ENCODE results near the gene GRAMD4.
"Not testable (repeated sequence)": the region's sequence is repeated elsewhere in the genome, so short reads cannot be mapped to it uniquely, and the experiment has no call there.

Gene GRAMD4

DNA sequence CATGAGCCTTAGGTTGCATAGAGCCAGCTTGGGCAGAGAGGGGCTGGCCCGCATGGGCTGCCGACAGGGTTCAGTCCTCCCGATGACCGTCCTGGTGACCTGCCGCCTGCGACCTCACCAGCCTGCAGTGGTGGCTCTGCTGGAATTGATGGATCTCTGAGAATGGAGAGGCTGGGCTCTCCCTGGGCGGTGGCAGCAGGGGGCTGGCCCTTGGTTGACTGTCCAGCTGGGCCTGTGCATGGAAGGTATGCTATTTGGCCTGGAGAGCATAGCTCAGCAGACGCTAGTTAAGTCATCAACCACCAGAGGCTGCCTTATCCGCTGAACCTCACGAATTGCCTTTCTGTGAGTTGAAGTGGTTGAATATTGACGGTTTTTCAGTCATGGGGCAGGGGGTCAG lies 19.7 kb downstream of the GRAMD4 start:
- DNase-seq: no peak

DNA sequence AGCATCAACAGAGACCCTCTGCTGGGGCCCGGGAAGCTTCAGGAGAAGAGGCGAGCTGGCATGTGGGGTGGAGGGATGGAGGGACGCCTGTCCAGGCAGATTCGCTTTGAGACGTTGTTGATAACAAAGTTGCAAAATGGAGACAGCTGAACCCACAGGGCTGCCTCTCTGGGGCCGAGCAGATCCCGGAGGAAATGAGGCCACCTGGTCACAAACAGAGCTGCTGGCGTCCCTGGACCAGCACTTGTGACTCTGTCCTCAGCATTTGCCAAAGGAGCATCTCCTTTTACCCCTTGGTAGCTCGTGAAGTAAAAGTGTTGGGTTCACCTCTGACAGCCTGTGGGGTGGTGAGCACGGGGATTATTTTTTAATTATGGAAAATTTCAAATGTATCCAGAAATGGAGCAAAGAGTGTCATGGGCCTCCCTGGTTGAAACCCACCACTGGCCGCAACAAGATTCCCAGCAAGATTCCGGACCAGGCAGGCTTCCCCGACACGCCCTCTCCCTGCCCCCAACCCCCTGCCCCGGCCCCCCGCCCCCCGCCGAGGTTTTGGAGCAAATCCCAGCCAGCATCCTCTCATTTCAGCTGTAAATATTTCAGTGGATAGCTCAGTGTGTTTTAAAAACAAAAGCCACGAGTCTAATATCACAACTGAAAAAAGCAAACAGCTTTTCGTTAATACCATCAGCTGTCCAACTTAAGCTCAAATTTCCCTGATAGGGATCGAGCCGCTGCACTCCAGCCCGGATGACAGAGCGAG lies 20.3 kb downstream of the GRAMD4 start:
- DNase-seq: no peak

DNA sequence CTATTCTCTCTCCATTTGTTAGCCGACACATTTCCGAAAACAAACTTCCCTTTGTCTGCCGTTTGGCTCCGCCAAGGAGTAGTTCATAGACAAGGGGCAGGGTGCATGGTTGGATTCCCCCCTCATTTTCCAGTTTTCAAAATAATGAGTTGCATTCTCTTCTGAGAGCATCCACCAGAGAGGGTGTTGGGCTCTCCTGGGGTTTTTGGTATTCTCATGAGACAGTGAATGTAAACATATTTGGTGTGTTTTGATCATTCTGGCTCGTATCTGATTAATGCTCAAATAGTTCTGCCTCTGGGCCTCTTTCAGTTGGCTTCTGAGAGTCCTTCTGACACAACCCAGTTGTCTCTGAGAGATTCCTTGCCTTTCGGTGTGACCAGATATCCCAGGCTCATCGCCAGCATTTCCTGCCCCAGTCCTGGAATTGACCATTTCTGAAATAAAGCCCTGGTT lies 21.7 kb downstream of the GRAMD4 start:
- DNase-seq: no peak

DNA sequence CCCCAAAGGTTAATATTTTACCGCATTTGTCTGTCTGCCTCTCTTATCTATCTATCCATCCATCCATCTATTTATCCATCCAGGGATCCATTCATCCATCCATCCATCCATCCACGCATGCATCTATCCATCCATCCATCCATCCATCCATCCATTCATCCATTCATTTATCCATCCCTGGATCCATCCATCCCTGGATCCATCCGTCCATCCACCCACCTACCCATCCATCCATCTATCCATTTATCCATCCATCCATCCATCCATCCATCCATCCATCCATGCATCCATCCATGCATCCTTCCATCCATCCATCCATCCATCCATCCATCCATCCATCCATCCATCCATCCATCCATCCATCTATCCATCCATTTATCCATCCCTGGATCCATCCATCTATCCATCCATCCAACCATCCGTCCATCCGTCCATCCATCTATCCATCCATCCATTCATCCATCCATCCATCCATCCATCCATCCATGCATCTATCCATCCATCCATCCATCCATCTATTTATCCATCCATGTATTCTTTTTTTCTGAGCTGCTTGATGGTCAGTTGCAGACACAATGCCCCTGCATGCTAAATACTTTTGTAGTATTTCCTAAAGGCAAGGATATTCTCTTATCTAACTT lies 22.8 kb downstream of the GRAMD4 start:
- not testable (repeated sequence) for DNase-seq

DNA sequence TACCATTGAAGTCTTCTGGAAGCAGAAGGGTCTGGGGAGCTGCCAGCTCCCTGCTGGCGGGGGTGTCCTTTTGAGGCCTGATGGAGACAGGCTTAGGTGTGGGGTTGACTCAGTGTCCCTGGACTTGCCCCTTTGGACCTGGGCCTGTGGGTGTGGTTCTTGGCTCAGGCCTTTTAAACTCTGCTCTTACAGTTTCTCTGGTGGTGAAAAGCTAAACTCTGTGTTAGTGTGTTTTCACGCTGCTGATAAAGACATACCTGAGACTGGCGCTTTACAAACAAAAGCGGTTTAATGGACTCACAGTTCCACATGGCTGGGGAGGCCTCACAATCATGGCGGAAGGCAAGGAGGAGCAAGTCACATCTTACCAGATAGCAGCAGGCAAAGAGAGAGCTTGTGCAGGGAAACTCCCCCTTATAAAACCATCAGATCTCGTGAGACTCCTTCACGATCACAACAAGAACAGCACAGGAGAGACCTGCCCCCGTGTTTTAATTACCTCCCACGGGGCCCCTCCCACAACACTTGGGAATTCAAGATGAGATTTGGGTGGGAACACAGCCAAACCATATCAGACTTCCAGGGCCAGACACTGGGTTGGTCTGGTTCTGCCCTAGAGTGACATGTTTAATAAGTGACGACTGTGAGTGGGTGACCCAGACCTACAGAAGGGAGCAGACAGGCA lies 26.5 kb downstream of the GRAMD4 start:
- DNase-seq: no peak

DNA sequence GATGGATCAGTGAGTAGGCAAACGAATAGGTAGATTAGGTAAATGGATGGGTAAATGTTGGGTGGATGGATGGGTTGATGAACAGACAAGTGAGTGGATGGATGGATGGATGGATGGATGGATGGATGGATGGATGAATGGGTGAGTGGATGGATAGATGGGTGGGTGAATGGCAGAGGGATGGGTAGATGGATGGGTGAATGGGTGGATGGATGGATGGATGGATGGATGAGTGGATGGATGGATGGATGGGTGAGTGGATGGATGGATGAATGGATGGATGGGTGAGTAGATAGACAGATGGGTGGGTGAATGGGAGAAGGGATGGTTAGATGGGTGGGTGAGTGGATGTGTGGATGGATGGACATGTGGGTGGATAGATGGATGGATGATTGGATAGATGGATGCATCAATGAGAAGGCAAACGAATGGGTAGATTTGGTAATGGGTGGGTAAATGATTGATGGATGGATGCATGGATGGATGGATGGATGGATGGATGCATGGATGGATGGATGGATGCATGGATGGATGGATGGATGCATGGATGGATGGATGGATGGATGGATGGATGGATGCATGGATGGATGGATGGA lies 28.1 kb downstream of the GRAMD4 start:
- not testable (repeated sequence) for DNase-seq

DNA sequence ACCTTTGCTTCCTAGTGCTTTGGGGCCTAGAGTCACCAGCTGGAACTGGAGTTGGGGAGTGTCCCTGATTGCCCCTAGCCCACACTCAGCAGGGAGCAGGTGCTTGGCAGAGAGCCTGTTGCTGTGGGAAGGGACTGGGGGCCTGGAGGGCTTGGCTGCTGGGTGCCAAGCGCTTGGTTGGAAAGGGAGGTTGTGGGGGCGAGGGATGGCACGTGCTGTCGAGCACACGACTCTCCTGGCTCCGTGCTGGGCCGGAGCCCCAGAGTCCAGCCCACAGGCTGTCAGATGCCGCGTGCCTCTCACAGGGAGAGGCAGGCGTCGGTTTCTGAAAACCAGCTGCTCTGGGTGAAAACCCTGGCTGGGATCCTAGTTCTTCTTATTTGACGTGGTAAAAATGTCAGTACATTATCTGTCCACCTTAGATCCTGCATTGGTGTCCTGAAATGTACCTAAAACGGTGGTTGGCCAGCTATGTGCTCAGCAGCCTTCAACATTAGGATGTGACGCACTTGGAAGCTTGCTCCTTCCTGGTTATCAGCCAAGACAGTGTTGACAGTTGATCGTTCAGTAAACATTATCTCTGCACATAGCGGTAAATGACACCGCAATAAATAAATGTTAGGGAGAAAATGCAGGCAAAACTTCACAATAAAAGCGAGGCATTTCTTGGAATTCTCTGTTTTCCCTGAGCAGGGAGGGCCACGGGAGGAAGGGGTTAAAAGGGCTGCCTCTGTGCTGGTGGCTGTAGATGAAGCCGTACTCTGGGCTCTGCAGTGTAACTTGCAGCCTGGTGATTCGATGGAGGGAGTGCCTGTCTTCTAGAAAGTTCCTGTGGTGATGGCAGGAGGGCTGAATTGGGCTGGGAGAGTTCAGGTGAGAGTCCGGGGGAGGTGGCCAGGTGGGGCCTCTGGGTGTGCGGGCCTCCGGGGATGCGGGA lies 29.2 kb downstream of the GRAMD4 start:
- peak; percentile 38 for DNase-seq

DNA sequence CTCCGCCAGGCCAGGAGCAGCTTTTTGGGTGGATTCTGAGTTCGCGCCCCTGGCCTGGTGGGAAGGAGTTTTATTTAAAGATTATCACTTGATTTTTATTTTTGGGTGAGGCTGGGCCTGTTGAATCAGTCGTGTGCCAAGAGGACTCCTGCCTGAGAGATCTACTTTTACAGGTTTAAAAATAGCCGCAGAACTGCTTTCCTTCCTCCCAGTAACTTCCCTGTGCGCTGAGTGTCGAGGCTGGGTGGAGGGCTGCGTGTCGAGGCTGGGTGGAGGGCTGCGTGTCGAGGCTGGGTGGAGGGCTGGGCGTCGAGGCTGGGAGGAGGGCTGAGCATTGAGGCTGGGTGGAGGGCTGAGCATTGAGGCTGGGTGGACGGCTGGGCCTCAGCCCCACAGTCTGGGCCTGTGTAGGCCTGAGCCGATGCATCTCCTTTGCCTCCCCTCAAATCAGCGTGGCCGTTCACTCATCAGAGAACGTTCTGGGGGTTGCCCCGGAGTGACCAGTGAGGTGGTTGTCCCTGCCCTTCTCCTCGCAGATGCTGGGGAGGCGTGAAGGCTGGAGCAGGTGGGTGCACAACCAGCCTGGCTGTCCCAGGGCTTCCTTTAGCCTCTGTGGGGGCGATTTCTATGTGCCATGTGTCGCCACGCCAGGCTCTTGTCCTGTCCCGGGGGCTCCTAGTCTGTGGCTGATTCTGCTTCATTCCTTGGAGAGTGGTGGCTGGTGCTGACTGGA lies 30.1 kb downstream of the GRAMD4 start:
- DNase-seq: no peak

DNA sequence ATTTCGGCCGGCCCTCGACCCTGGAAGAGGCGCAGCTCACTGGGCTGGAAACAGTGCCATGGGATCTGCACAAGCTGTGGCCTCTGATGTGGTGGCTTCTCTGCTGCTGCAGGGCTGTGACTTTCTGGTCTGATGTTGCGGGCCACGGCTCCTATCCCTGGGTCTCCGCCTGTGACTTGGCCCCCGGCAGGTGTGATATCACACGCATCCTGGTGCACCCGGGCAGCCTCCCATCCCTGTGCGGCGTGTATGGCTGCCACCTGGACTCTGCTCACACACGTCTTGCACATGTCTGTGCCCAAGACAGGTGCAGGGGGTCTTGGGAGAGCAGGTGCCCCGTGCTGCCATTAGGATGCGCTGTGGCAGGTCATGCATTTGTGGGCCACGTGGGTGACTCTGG lies 31.1 kb downstream of the GRAMD4 start:
- no peak for DNase-seq

DNA sequence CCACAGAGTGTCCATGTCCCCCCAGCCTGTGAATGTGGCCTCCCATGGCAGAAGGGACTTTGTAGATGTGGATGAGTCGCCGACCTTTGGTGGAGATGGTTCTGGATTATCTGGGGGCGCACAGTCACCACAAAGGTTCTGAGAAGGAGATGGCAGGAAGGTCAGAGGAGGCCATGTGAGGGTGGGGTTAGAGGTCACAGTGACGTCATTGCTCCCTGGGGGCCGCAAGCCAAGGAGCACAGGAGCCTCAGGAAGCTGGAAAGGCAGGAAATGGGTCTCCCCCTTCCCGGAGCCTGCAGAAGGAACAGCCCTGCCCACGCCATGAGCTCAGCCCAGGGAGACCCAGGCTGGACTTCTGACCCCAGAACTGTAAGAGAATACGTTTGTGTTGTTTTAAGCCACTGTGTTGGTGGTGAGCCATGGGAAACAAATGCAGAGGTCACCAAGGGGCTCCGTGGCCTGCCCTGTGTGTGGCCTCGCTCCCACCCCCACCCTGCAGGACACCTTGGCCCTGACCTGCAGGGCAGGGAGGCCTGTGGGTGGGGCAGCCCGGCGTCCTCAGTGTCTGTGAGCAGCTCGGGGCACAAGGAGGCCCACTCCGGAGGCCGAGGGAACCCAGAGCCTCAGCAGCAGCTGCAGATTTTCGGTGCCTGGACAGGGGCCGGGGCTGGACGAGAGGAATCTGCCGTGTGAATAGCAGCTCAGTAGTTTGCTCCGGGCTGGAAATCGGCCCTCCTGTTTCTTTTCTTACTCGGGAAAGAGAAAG lies 32.1 kb downstream of the GRAMD4 start:
- DNase-seq: no peak

DNA sequence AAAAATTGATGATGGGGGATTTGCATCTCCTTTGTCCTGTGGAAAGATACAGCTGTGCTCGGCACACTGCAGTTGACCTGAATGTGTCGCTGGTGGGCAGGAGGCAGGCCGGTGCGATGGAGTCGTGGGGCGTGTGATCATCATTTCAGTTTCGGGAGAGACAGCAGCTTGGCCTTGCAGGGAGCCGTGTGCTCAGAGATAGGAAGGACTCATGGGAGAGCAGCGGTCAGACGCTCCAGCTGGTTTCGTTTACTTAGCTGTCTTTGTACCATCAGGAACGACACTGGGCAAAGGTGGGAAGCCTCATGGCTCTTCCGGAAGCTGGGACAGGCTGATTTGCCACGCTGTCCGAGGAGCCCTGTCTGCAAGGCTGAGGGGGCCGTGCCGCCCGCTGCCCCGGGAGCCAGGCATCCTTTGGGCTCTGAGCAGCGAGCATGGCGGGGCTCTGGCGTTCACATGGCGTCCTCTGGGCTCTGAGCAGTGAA lies 32.7 kb downstream of the GRAMD4 start:
- peak; percentile 20 for DNase-seq

DNA sequence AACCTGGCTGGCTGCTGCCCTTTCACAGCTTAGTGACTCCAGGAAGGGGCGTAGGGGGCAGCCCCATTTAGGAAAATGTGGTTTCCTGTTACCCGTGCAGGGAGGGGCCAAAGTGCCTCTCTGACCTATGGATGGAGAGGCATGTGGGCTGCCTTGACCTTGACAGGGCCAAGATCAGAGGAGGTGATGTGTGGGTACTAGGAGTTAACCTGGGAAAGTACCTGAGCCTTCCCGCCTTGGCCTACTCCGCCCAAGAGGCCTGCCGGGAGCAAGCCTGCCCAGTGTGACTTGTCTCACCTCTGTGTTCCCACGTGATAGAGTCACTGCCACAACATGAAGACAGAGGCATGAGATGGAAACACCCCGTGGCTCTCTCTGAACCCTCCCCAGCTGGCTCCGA lies 33.4 kb downstream of the GRAMD4 start:
- no peak for DNase-seq

DNA sequence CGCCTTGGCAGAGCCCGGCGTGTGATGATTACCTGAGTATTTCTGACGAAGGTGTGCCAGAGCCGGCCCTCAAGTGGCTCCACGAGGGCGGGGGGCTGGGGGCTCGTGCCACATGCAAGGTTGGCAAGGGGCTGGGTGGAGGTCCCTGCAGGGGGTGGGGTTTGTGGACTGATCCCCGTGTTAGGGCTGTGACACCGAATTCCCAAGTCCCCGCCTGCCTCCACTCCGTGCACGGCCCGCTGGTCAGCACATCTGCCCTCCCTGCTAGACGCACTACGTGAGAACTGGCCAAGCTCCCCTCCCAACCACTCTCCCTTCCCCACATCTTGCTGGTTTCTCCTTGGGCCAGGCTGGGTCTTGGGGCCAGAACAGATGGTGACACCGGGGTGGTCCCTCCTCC lies 34.2 kb downstream of the GRAMD4 start:
- DNase-seq: no peak

DNA sequence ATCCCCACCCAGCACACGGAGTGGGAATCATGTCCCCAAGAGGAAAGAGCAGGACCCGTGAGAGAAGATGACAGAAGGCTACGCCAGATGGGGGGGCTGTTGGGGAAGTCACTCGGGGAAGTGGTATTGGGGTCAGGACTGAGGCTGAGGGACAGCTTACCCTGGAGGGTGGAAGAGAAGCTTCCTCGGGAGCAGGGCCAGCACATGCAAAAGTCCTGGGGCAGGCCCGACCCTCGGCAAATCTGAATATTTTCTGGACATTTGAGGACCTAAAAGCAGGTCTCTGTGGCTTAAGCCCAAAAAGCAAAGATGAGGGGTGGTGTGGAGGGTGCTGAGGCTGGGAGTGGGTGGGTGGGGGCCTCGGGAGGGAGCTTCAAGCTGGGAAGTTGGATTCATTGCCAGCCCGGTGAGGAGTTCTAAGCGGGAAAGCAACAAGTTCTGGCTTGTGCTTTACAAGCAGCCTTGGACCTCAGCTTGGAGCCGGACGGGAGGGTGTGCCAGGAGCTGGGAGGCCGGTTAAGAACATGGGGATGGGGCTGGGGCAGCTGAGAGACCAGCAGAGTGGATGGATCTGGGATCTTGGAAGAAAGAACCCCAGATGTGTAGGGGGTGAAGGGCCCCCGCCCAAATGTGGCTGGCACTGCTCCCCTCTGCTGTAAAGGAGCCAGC lies 34.9 kb downstream of the GRAMD4 start:
- no peak for DNase-seq

DNA sequence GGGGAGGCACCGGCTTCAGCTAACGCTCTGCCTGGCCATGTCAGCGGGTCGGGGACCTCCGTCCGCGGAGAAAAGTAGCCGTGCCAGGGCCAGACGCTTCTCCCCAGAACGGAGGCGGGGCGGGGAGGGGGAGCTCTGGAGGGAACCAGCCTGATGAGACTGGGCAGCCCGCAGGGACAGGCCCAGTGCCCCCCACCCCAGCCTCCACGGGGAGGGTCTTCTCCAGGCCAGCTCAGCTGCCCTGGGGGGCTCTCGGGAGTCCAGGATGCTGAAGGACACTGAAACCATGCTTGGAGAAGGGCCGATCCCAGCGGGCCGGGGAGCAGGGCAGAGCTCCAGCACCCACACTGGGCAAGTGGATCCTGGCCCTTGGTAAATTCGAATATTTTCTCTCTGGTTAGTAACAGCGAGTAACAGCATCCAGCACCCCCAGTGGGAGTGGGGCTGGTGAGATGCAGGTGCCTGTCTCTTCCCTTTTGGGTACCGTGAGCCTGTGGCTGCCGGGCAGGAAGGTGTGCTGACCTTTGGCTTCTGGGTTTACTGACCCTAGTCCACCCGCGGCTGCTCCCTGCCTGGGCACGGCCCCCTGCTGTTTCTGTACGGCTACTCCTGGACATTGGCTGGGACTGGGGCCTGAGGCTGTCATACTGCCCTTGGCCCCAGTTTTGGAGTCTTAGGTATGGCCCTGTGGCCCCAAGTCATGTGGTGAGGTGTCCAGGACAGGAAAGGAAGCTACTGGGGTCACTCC lies 35.8 kb downstream of the GRAMD4 start:
- no peak for DNase-seq

DNA sequence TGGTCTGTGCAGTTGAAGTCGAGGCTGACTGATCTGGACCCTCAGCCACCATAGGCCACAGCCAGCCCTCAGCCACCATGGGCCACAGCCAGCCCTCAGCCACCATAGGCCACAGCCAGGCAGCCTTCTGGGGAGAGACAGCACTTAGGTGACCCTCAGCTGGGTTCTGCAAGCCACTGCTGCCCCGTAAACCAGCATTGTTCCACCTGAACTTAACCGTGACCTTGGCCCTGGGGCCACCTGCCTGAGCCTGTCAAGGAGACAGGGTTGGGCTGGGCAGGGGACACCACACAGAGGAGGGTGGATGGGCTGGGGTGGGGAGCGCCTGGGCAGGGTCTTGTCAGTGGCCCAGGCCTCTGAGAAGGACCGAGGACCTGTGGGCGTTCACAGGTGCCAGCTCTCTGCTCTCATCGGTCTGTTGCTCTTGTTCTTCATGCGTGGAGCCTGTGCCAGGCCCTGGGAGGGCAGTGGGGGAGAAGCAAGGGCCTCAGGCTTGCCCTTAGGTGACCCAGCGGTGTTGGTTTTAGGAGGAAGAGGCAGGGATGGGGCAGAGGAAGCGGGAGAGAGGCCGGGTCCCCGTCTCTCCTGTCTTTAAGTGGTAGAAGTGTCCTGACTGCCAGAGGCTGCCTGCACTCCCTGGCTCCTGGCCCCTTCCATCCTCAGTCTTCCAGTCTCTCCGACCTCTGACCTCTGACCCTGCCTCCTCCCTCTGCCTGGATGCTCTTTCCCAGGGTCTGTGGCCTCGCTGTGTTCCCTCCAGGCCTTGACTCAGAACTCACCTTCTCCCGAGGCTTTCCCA lies 36.9 kb downstream of the GRAMD4 start:
- no peak for DNase-seq

DNA sequence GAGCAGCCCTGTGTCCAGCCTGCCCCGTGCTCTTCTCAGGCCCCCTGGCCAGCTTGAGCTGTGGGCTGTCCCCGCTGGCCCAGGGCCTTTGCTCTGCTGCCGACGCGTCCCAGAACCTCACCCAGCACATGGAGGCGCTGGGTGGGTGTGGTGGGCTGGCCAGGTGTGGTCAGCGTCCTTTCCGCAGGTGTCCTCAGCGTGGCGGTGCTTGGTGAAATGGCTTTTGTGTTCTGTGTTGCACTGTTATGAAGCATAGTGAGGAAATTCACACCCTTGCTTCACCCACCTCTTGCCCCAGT lies 37.4 kb downstream of the GRAMD4 start:
- DNase-seq: no peak

DNA sequence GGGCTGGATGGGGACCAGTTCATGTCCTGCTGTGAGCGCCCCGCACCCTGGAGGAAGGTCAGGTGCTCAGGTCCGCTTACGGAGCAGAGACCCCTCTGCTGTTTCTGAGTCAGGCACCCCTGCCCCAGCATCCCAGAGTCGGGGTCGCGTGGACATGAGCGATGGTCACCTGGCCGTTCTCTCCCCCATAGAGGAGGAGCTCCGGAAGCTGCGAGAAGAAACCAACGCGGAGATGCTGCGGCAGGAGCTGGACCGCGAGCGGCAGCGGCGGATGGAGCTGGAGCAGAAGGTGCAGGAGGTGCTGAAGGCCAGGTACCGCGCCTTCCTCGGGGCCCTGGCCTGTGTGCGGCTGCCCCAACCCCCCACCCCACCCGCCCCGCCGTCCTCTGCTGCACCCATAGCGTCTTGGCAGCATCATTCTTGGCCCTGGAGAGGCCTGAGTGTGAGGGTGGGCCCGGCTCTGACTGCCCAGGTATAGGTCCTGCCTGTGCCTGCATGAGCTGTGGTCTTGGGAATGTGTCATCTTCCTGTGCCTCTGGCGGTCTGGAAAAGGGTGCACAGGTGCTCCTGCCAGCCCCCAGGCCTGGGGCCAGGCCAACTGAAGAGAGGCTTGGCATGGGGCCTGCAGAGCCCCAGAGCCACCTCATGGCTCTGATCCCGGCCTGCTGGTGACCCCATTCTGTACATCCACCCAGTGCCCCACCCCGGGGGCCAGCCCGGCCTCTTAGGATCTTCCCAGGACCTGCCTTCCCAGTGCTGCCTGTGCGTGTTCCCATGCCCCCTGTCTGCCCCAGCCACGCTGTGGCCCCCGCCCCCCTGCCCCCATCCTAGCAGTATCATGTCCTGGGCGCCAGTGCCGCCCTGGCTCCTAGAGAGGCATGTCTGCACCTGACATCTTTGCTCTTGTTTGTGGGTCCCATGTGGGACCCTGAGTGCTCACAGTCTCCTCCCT lies 38.1 kb downstream of the GRAMD4 start:
- no peak for DNase-seq
